RWPE2 (cell line): Measurements from ENCODE around the gene FSTL5.

ENCODE experiments used
- ATAC-seq: fragments of 200-7000 bp; cut with Tn5 transposase; 3 replicates; pipeline ENCODE4 v1.9.1; 2021; ENCODE audit warnings: low read depth
- DNase-seq: peaks from one replicate; pipeline ENCODE4 v3.0.0-alpha.2; 2020; ENCODE audit warnings: low spot score
- H3K27ac ChIP-seq: fragments of 450-650 bp; 2 replicates; pipeline ENCODE4 v1.5.1; 2017; ENCODE audit warnings: mild to moderate bottlenecking; ENCODE audit not compliant: poor library complexity, severe bottlenecking
- H3K27me3 ChIP-seq: fragments of 250-450 bp; sonication (Bioruptor Pico); 2 replicates; pipeline ENCODE4 v1.5.1; 2021; ENCODE audit warnings: mild to moderate bottlenecking, moderate library complexity; ENCODE audit not compliant: insufficient read depth, poor library complexity, severe bottlenecking
- H3K36me3 ChIP-seq: fragments of 250-450 bp; sonication (Bioruptor Pico); 2 replicates; pipeline ENCODE4 v1.5.1; 2020; ENCODE audit warnings: low read depth, mild to moderate bottlenecking, moderate library complexity
- H3K4me1 ChIP-seq: fragments of 250-450 bp; sonication (Bioruptor Pico); 2 replicates; pipeline ENCODE4 v1.5.1; 2021; ENCODE audit warnings: mild to moderate bottlenecking, moderate library complexity; ENCODE audit not compliant: insufficient read depth, poor library complexity, severe bottlenecking
- H3K4me3 ChIP-seq: fragments of 250-450 bp; sonication (Bioruptor Pico); 2 replicates; pipeline ENCODE4 v1.5.1; 2021; ENCODE audit warnings: mild to moderate bottlenecking, moderate library complexity; ENCODE audit not compliant: severe bottlenecking
- H3K9me3 ChIP-seq: fragments of 250-450 bp; sonication (Bioruptor Pico); 2 replicates; pipeline ENCODE4 v1.5.1; 2021; ENCODE audit warnings: mild to moderate bottlenecking, moderate library complexity; ENCODE audit not compliant: severe bottlenecking
- TF ChIP-seq, protein P1 (sequence below): fragments of 450-650 bp; IDR thresholded peaks from one replicate; pipeline ENCODE4 v1.5.1; 2017; ENCODE audit warnings: mild to moderate bottlenecking, moderate library complexity; ENCODE audit not compliant: poor library complexity, severe bottlenecking

Gene FSTL5

DNA sequence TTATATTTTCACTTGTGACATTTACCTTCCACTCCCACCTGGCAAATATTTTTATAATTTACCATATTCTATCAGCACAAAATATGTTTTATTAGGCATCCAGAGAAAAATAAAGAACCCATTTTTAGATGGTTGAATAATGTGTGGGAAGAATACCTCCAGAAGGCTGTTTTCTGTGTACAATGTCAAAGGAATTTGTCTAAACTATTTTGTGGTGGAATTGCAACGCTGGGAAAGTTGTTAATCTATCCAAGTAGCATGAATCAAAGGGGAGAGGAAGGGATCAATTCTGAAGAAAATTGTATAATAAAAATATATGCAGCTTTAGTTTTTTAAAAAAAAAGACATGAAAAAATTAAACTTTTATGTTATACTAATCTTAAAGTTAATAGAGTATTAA, 706.5 kb downstream of the FSTL5 start:
- no peaks in the 10 kb centered on the region for H3K36me3 ChIP-seq
- no peaks in the 10 kb centered on the region for H3K27me3 ChIP-seq
- no peak for ATAC-seq
- no peaks in the 10 kb centered on the region for H3K9me3 ChIP-seq
- H3K4me3 ChIP-seq, result no peak overlapping the region
- no peak overlapping the region for H3K27ac ChIP-seq
- no peak for DNase-seq
- no peaks in the 10 kb centered on the region for H3K4me1 ChIP-seq
- TF ChIP-seq, protein P1, sequence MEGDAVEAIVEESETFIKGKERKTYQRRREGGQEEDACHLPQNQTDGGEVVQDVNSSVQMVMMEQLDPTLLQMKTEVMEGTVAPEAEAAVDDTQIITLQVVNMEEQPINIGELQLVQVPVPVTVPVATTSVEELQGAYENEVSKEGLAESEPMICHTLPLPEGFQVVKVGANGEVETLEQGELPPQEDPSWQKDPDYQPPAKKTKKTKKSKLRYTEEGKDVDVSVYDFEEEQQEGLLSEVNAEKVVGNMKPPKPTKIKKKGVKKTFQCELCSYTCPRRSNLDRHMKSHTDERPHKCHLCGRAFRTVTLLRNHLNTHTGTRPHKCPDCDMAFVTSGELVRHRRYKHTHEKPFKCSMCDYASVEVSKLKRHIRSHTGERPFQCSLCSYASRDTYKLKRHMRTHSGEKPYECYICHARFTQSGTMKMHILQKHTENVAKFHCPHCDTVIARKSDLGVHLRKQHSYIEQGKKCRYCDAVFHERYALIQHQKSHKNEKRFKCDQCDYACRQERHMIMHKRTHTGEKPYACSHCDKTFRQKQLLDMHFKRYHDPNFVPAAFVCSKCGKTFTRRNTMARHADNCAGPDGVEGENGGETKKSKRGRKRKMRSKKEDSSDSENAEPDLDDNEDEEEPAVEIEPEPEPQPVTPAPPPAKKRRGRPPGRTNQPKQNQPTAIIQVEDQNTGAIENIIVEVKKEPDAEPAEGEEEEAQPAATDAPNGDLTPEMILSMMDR, result no peak

DNA sequence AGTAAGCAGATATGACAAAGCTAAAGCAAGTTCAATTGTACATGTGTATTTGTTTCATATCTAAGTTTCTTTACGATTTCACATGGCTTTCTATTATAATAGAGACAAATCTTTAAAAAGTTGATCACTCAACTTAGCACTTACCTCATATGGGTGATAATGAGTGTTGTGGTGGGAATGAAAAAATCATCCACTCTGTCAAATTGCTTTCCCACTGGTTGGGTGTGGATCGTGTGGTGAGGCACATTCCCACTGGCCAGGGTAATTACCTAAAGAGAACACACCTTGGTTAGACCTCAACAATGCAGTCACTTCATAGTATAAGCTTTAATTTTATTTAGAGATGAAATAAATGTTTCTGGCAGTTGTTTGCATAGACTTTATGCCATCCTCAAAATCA, 708.9 kb downstream of the FSTL5 start:
- no peak for DNase-seq
- H3K27ac ChIP-seq, result no peak overlapping the region
- H3K4me3 ChIP-seq, result no peak overlapping the region
- no peak for ATAC-seq
- H3K27me3 ChIP-seq, result no peaks in the 10 kb centered on the region
- TF ChIP-seq, protein P1, result no peak
- H3K4me1 ChIP-seq, result no peaks in the 10 kb centered on the region
- H3K36me3 ChIP-seq, result no peaks in the 10 kb centered on the region
- H3K9me3 ChIP-seq, result no peaks in the 10 kb centered on the region

DNA sequence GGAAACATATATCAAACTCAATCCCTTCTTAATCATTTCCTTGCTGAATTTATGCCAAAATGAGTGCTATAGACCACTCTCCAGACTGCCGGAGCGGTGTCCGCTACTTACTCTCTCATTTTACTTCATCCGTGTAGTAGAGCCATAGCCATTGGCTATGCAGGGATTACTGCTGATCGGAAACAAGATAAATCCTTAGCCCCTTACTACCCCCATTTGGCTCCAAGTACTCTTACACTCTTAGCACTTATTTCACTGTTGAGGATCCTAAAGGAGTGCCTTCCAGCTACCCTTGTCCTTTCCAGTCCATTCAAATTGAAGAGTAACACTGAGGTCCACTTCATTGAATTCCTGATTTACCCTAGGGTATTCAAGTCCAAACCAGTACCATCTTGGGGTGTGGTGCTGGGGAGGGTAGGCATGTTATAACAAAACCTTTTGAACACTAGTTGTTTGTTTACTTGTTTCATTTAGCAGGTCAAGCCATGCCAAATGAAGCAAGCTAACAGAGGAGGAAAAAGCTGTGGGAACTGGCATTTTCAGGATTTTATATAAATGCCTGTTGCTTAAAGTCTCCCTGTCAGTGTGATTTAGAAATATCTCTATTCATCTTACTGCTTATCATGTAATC, 715.1 kb downstream of the FSTL5 start:
- no peak for DNase-seq
- TF ChIP-seq, protein P1, result no peak
- Histone ChIP-seq H3K27me3 (no peaks in the 10 kb centered on the region), H3K4me3 (no peak overlapping the region), H3K27ac (no peak overlapping the region), H3K4me1 (peaks cover 3% of the 10 kb centered on the region), H3K9me3 (no peaks in the 10 kb centered on the region), H3K36me3 (no peaks in the 10 kb centered on the region)
- ATAC-seq, result no peak

DNA sequence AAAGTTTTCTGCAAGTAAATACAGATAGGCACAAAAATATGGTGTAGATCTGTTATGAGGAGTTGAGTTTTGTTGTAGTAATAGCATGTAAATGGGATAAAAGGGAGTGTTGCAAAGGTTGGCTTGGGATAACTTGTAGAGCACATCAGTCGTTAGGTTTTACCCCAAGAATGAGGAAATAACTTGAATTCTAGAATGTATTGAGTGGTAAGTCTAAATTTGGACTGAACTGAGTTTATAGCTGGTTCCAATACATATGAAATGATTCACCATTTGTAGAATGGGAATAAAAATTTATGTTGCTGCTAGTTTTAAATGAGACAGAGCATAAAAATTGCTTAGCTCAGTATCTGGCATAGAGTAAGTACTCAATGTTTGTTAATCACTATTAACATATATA, 719.2 kb downstream of the FSTL5 start:
- Histone ChIP-seq H3K4me1 (peaks cover 3% of the 10 kb centered on the region), H3K27ac (no peak overlapping the region), H3K4me3 (no peak overlapping the region), H3K27me3 (no peaks in the 10 kb centered on the region), H3K36me3 (no peaks in the 10 kb centered on the region), H3K9me3 (no peaks in the 10 kb centered on the region)
- ATAC-seq (no peak), DNase-seq (no peak)
- TF ChIP-seq, protein P1, result no peak

DNA sequence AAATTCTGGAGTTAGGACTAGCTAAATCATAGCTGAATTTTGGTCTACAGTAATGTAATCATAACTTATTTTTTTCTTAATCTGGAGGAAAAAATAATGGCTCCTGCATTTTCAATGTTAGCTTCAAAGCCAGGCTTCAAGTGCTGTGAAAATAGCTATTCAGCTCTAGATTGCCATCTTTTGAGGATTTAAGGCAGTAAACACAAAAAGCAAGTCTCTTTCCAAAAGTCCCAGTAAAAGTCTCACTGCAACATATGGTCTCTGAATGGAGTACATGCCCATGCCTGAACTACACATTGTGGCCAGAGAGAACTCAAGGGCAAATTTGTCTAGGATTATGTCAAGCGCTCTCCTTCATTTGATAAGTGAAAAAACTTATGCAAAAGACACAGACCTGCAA, 720.9 kb downstream of the FSTL5 start:
- H3K27ac ChIP-seq, result no peak overlapping the region
- no peaks in the 10 kb centered on the region for H3K36me3 ChIP-seq
- no peaks in the 10 kb centered on the region for H3K4me1 ChIP-seq
- H3K4me3 ChIP-seq, result no peak overlapping the region
- no peak for ATAC-seq
- no peak for DNase-seq
- H3K9me3 ChIP-seq, result no peaks in the 10 kb centered on the region
- TF ChIP-seq, protein P1, result no peak
- H3K27me3 ChIP-seq, result no peaks in the 10 kb centered on the region
